ENCODE measurements around the gene SLC7A10.

DNA sequence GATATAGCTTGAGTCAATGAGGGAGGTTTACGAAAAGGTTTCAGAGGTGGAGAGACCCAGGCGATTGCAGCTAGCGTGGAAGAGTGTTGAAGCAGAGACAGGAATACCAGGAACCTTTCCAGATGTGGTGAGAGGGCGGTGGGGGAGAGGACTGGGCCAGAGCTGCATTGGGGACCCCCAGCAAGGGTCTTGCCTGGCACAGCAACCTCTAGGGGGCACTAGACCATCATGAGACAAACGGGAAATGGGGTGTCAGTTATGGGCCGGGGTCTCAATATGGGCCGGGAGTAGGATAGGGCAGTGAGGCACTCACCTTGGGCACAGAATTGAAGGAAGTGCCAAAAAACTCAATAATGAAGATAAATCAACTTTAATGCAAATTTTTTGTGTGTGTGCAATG is 33.6 kb downstream of the SLC7A10 start:
- TF ChIP-seq CTCF (IDR thresholded peaks at IDR 0.05), result no peak
- no peak for TF ChIP-seq POLR2A (IDR thresholded peaks at IDR 0.05; ENCODE audit: low read depth)
- TF ChIP-seq POLR2AphosphoS5 (IDR thresholded peaks at IDR 0.05), result no peak
- TF ChIP-seq EP300 (IDR thresholded peaks at IDR 0.05), result no peak

Measured in esophagus muscularis mucosa (tissue), 4 donors.